Measurements from ENCODE around the gene VAMP4. TPM values are rescaled to one million over a fixed set of nuclear protein-coding genes. Genes with fewer than 3 reads are reported as not detected.
"Not testable (repeated sequence)": the region's sequence is repeated elsewhere in the genome, so short reads cannot be mapped to it uniquely, and the experiment has no call there.

The VAMP4 gene
- polyA plus RNA-seq, 1 donor, result 9.9 TPM

DNA sequence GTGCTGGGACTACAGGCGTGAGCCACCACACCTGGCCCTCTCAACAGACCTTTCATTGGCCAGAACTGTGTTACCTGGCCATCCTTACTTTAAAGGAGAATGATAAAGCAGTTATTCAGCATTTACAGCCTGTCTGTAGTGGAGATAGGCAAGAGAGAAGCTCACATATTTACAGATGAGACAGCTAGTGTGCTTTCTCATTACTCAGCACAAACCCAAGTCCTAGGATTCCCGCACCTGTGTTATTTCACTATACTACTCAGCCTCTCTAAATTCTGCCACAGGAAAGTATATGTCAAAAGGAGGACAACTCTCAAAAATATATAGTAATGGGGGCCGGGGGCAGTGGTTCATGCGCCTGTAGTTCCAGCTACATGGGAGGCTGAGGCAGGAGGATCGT lies 73.5 kb downstream of the VAMP4 start:
- Histone ChIP-seq H3K36me3 (ENCODE audit: control insufficient read depth, insufficient read depth, low read length) (no peaks in the 10 kb centered on the region), H3K4me3 (ENCODE audit: low read length) (no peak overlapping the region), H3K9me3 (ENCODE audit: control insufficient read depth, low read depth, low read length) (peaks cover 3% of the 10 kb centered on the region), H3K27ac (ENCODE audit: low read length) (no peak overlapping the region), H3K27me3 (ENCODE audit: control insufficient read depth, insufficient read depth, low read length) (no peaks in the 10 kb centered on the region), H3K4me1 (ENCODE audit: control insufficient read depth, insufficient read depth, low read length) (no peaks in the 10 kb centered on the region)
- WGBS (ENCODE audit: insufficient coverage, low lambda C conversion rate), result no CpG with 5 or more reads among the region's 5 CpGs
- no peak for DNase-seq

DNA sequence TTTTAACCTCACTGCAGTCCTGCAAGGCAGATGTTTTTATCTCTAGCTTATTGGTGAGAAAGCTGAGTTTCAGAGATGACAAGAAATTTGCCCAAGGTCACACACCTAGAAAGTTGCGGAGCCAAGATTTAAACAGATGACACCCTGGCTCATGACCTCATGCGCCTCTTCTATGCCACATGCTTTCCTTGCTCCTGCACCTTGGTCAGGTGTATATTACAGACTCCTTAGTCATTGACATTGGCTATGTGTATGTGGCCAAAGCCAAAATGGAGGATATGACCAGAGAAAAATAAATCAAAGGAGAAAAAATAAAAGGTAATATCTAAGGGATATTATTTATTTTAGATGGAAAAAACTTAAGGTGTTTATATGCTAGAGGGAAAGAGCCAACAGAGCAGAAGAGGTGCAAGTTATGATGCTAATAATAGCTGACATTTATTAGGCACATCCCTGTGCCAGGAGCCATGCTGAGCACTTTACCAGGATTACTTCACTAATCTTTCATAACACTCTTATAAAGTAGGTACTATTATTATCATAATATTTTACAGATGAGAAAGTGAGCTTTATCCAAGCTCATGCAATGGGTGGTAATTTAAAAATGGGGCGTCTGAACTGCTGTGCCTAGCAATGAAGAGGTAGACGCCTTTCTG lies 75.6 kb downstream of the VAMP4 start:
- Histone ChIP-seq H3K27me3 (ENCODE audit: control insufficient read depth, insufficient read depth, low read length) (no peaks in the 10 kb centered on the region), H3K4me3 (ENCODE audit: low read length) (no peak overlapping the region), H3K4me1 (ENCODE audit: control insufficient read depth, insufficient read depth, low read length) (no peaks in the 10 kb centered on the region), H3K36me3 (ENCODE audit: control insufficient read depth, insufficient read depth, low read length) (no peaks in the 10 kb centered on the region), H3K9me3 (ENCODE audit: control insufficient read depth, low read depth, low read length) (peaks cover 3% of the 10 kb centered on the region), H3K27ac (ENCODE audit: low read length) (no peak overlapping the region)
- DNase-seq, result no peak
- 80% methylated on average over 2 of the region's 4 CpGs for WGBS (ENCODE audit: insufficient coverage, low lambda C conversion rate)

DNA sequence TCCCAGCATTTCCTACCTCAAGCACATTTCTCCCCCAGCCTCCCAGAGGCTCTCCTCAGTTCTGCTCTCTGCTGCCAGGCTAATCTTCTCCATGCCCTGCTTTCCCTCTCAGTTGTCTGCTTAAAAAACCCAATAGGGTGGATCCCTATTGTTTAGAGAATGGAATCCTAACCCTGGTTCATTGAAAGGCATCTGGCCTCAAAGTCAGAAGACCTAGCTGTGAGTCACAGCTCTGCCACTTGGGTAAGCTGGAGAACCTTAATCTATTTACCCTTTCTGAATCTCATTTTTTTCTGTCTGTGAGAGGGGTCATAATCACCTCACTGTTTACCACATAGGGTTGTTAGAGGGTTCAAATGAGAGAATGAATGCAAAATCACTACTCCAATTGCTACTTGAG lies 76.9 kb downstream of the VAMP4 start:
- Histone ChIP-seq H3K36me3 (ENCODE audit: control insufficient read depth, insufficient read depth, low read length) (no peaks in the 10 kb centered on the region), H3K27me3 (ENCODE audit: control insufficient read depth, insufficient read depth, low read length) (no peaks in the 10 kb centered on the region), H3K27ac (ENCODE audit: low read length) (no peak overlapping the region), H3K4me1 (ENCODE audit: control insufficient read depth, insufficient read depth, low read length) (no peaks in the 10 kb centered on the region), H3K9me3 (ENCODE audit: control insufficient read depth, low read depth, low read length) (no peaks in the 10 kb centered on the region), H3K4me3 (ENCODE audit: low read length) (no peak overlapping the region)
- DNase-seq, result no peak

- H3K27me3 ChIP-seq (ENCODE audit: control insufficient read depth, insufficient read depth, low read length), result no peaks in the 10 kb centered on the region
- H3K4me3 ChIP-seq (ENCODE audit: low read length), result no peak overlapping the region
- DNase-seq, result no peak
- WGBS (ENCODE audit: insufficient coverage, low lambda C conversion rate), result 86% methylated on average over 2 of the region's 4 CpGs
- no peaks in the 10 kb centered on the region for H3K36me3 ChIP-seq (ENCODE audit: control insufficient read depth, insufficient read depth, low read length)
- H3K9me3 ChIP-seq (ENCODE audit: control insufficient read depth, low read depth, low read length), result no peaks in the 10 kb centered on the region
- no peak overlapping the region for H3K27ac ChIP-seq (ENCODE audit: low read length)
- H3K4me1 ChIP-seq (ENCODE audit: control insufficient read depth, insufficient read depth, low read length), result no peaks in the 10 kb centered on the region
Measured at GRCh38 chr1:171663854-171664575, 77.8 kb downstream of the VAMP4 start.

DNA sequence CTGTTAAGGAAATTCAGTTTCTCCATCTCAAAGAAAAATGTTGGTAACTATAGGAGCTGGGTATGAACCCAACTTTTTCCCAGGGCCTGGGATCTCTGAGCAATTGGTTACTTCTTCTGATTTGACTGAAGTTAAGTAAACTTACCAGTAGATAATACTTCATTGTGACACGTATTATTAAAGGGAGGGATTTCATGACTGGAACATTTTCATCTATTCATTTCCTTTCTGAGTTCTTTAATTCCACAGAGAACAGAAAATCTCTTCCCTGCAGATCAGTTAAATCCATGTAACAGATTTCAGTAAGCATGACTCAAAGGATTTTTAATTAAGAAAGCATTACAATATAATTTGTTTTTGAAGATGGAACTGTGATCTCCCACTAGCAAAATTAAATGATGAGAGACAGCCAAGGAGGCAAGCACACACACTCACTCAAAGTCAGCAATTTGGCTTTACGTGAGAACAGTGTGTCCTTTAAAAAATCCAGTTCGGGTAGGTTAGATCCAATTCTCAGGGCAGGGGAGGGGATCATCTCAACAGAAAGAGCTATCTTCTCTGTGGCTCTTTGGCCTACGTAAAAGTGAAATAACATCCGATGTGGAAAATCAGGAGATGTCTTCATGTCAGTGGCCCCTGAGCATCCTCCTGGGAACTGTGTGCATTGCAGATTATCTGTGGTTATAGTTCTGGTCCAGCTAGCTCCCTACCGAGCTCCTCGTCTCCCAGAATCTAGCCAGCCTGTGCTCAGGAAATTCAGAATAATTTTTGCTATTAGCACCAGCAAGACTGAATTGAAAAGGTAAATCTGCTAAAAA lies 78.6 kb downstream of the VAMP4 start:
- no peaks in the 10 kb centered on the region for H3K36me3 ChIP-seq (ENCODE audit: control insufficient read depth, insufficient read depth, low read length)
- H3K27ac ChIP-seq (ENCODE audit: low read length), result no peak overlapping the region
- no peaks in the 10 kb centered on the region for H3K4me1 ChIP-seq (ENCODE audit: control insufficient read depth, insufficient read depth, low read length)
- 75% methylated on average over 2 of the region's 7 CpGs for WGBS (ENCODE audit: insufficient coverage, low lambda C conversion rate)
- H3K4me3 ChIP-seq (ENCODE audit: low read length), result no peak overlapping the region
- DNase-seq, result no peak
- no peaks in the 10 kb centered on the region for H3K27me3 ChIP-seq (ENCODE audit: control insufficient read depth, insufficient read depth, low read length)
- H3K9me3 ChIP-seq (ENCODE audit: control insufficient read depth, low read depth, low read length), result no peaks in the 10 kb centered on the region

- Histone ChIP-seq H3K9me3 (ENCODE audit: control insufficient read depth, low read depth, low read length) (no peaks in the 10 kb centered on the region), H3K27ac (ENCODE audit: low read length) (no peak overlapping the region)
Measured at GRCh38 chr1:171661076-171661650, 80.7 kb downstream of the VAMP4 start.

GRCh38 chr1:171656206-171656605 lies 85.7 kb downstream of the VAMP4 start:
- H3K27ac ChIP-seq (ENCODE audit: low read length); H3K36me3 ChIP-seq (ENCODE audit: control insufficient read depth, insufficient read depth, low read length); H3K4me3 ChIP-seq (ENCODE audit: low read length); H3K27me3 ChIP-seq (ENCODE audit: control insufficient read depth, insufficient read depth, low read length); H3K9me3 ChIP-seq (ENCODE audit: control insufficient read depth, low read depth, low read length): not testable (repeated sequence)
- WGBS (ENCODE audit: insufficient coverage, low lambda C conversion rate), result no CpG with 5 or more reads among the region's 9 CpGs
- peak in 1 of 2 donors; percentile 38 for DNase-seq
- peaks cover 17% of the 10 kb centered on the region for H3K4me1 ChIP-seq (ENCODE audit: control insufficient read depth, insufficient read depth, low read length)

More at GRCh38 chr1:171661076-171661650, 80.7 kb downstream of the VAMP4 start:
- peaks cover 5% of the 10 kb centered on the region for H3K4me1 ChIP-seq (ENCODE audit: control insufficient read depth, insufficient read depth, low read length)
- 100% methylated on average over 1 of the region's 5 CpGs for WGBS (ENCODE audit: insufficient coverage, low lambda C conversion rate)
- H3K27me3 ChIP-seq (ENCODE audit: control insufficient read depth, insufficient read depth, low read length), result no peaks in the 10 kb centered on the region
- H3K36me3 ChIP-seq (ENCODE audit: control insufficient read depth, insufficient read depth, low read length), result no peaks in the 10 kb centered on the region
- DNase-seq, result no peak
- no peak overlapping the region for H3K4me3 ChIP-seq (ENCODE audit: low read length)

DNA sequence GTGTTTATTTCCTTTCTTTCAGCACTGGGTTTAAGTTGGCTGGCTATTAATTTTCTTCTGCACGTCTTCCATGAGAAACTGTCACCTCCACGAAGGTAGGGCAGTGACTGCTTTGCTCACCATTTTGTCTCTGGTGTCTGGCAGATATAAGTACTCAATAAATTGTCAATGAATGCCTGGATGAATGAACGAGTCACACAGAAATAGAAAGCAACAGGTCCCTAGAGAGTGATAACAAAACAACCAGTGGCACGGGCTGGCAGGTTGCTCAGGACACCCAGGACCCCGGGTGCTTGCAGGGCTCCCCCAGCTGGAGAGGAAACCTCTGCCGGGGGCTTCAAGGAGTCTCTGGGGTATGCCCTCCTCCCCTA lies 86.1 kb downstream of the VAMP4 start:
- no peaks in the 10 kb centered on the region for H3K9me3 ChIP-seq (ENCODE audit: control insufficient read depth, low read depth, low read length)
- H3K27ac ChIP-seq (ENCODE audit: low read length), result no peak overlapping the region
- no CpG with 5 or more reads among the region's 6 CpGs for WGBS (ENCODE audit: insufficient coverage, low lambda C conversion rate)

DNA sequence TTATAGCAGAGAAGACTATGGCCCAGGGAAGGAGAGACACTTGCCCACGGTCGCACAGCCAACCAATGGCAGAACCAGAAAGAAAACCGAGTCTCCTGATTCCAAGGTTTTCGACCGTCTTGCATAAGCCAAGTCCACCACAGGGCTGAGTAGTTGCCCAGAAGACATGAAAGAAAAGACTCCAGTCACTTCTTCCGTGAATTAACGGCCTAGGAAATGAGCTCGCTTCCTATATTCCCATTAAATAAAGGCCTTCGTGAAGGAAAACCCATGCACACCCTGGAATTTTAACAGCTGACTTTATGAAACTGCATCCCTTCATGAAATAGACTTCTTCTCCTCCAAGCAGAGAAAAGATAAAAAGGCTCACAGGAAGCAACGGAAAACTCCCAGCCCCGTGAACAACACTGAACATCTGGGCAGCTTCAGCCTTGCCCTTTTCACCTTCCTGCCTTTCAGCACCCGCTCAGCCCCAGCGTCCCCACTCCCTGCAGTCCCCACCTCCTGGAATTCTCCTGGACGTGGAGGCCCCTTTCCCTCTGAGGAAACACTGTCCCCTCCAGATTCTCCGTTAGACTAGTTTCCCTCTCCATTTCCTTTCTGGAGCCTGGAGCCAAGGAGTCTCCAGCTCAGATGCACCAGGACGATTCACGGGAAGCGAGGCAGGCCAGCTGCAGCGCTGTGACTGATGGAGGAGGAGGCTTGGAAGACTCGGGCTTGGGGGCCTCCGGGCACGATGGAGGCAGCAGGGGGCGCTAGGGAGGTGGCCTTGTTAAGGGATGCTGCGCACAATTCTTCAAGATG lies 86.7 kb downstream of the VAMP4 start:
- no peaks in the 10 kb centered on the region for H3K9me3 ChIP-seq (ENCODE audit: control insufficient read depth, low read depth, low read length)
- H3K4me3 ChIP-seq (ENCODE audit: low read length), result no peak overlapping the region
- peak; percentile 33 to 35 for DNase-seq
- no peaks in the 10 kb centered on the region for H3K36me3 ChIP-seq (ENCODE audit: control insufficient read depth, insufficient read depth, low read length)
- H3K27ac ChIP-seq (ENCODE audit: low read length), result peak overlapping the region; percentile 49
- peaks cover 3% of the 10 kb centered on the region for H3K27me3 ChIP-seq (ENCODE audit: control insufficient read depth, insufficient read depth, low read length)
- peaks cover 17% of the 10 kb centered on the region for H3K4me1 ChIP-seq (ENCODE audit: control insufficient read depth, insufficient read depth, low read length)
- WGBS (ENCODE audit: insufficient coverage, low lambda C conversion rate), result no CpG with 5 or more reads among the region's 24 CpGs

More for the DNA sequence above, 86.1 kb downstream of the VAMP4 start:
- Histone ChIP-seq H3K36me3 (ENCODE audit: control insufficient read depth, insufficient read depth, low read length) (no peaks in the 10 kb centered on the region), H3K4me1 (ENCODE audit: control insufficient read depth, insufficient read depth, low read length) (peaks cover 17% of the 10 kb centered on the region), H3K27me3 (ENCODE audit: control insufficient read depth, insufficient read depth, low read length) (peaks cover 3% of the 10 kb centered on the region), H3K4me3 (ENCODE audit: low read length) (no peak overlapping the region)
- DNase-seq, result no peak
